Activated gamma-delta T cell (primary cell): ENCODE measurements around the gene POLR2J3.
"Not testable (repeated sequence)": the region's sequence is repeated elsewhere in the genome, so short reads cannot be mapped to it uniquely, and the experiment has no call there.

Source experiments
- DNase-seq: peaks from one replicate; lab custom pipeline; 2025; lab: John Stamatoyannopoulos, UW
- total RNA-seq, 2 donors: gene quantifications; one replicate each; lab custom pipeline; 2026; lab: John Stamatoyannopoulos, UW

Gene POLR2J3
- total RNA-seq: 4.3 to 5.3 reads per million in 2 donors

- not testable (repeated sequence) for DNase-seq
These were observed at the start of gene POLR2J3 for GRCh38 chr7:102572261-102573239. POLR2J3 (minus strand) TSS chr7:102572583; CDS start chr7:102572521, 62 bp downstream.

GRCh38 chr7:102618122-102618521 is 45.7 kb upstream of the POLR2J3 start:
- DNase-seq: not testable (repeated sequence)

GRCh38 chr7:102616507-102617125 is 44.2 kb upstream of the POLR2J3 start, which contains the start of gene RASA4:
RASA4 (minus strand) TSS chr7:102616756; CDS start chr7:102616689, 67 bp downstream.
- not testable (repeated sequence) for DNase-seq

- not testable (repeated sequence) for DNase-seq
These were observed 43.5 kb upstream of the POLR2J3 start for GRCh38 chr7:102615930-102616329.

- DNase-seq: not testable (repeated sequence)
These were observed 42.5 kb upstream of the POLR2J3 start for GRCh38 chr7:102614873-102615272.

- not testable (repeated sequence) for DNase-seq
These were observed 41.9 kb upstream of the POLR2J3 start for GRCh38 chr7:102614346-102614697.

- not testable (repeated sequence) for DNase-seq
These were observed 41.4 kb upstream of the POLR2J3 start for GRCh38 chr7:102613575-102614345.

- not testable (repeated sequence) for DNase-seq
These were observed 39.4 kb upstream of the POLR2J3 start for GRCh38 chr7:102611675-102612325.

GRCh38 chr7:102611013-102611674 is 38.8 kb upstream of the POLR2J3 start:
- DNase-seq: not testable (repeated sequence)

- DNase-seq: not testable (repeated sequence)
These were observed 38.1 kb upstream of the POLR2J3 start for GRCh38 chr7:102610441-102610840.

- not testable (repeated sequence) for DNase-seq
These were observed 37.4 kb upstream of the POLR2J3 start for GRCh38 chr7:102609734-102610133.

GRCh38 chr7:102606848-102607247 is 34.5 kb upstream of the POLR2J3 start:
- not testable (repeated sequence) for DNase-seq

GRCh38 chr7:102604431-102605145 is 32.2 kb upstream of the POLR2J3 start:
- not testable (repeated sequence) for DNase-seq

GRCh38 chr7:102602317-102602716 is 29.9 kb upstream of the POLR2J3 start:
- not testable (repeated sequence) for DNase-seq

- not testable (repeated sequence) for DNase-seq
These were observed 27.3 kb upstream of the POLR2J3 start for GRCh38 chr7:102599699-102600098.

GRCh38 chr7:102596036-102596435 is 23.7 kb upstream of the POLR2J3 start:
- not testable (repeated sequence) for DNase-seq

- not testable (repeated sequence) for DNase-seq
These were observed 21.4 kb upstream of the POLR2J3 start for GRCh38 chr7:102593637-102594334.

GRCh38 chr7:102592477-102593019 is 20.2 kb upstream of the POLR2J3 start:
- not testable (repeated sequence) for DNase-seq

GRCh38 chr7:102589857-102590256 is 17.5 kb upstream of the POLR2J3 start:
- DNase-seq: not testable (repeated sequence)
